ENCODE results near the gene EPHA3. TPM values are rescaled to one million over a fixed set of nuclear protein-coding genes. Genes with fewer than 3 reads are reported as not detected.
"Not testable (repeated sequence)": the region's sequence is repeated elsewhere in the genome, so short reads cannot be mapped to it uniquely, and the experiment has no call there.

The EPHA3 gene
- total RNA-seq, 3 donors from 2014 or later, result not detected

DNA sequence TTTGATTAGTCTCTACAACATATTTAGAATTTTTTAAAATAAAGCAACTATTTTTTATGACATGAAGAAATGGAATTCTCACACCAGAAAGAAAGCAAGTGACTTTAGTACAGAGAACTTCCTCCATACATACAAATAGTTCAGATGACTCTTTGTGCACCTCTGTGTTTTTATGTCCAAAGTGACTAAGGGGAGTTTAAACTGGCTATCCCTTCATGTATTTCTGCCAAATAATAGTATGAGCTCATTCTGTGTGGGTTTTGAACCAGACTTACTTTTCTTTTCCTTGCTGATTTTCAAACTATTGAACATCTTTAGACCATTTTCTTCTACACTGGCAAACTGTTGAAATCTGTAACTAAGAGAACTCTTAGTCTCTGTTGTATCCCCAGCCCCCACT is 196.3 kb downstream of the EPHA3 start:
- DNase-seq (no peak), ATAC-seq (no peak)
- Mint-ChIP-seq H3K4me1 (ENCODE audit: low read depth) (no peaks in the 10 kb centered on the region), H3K36me3 (ENCODE audit: insufficient read depth) (no peaks in the 10 kb centered on the region), H3K4me3 (no peak overlapping the region), H3K9me3 (peaks cover 13% of the 10 kb centered on the region), H3K27me3 (ENCODE audit: low read depth) (no peaks in the 10 kb centered on the region)

DNA sequence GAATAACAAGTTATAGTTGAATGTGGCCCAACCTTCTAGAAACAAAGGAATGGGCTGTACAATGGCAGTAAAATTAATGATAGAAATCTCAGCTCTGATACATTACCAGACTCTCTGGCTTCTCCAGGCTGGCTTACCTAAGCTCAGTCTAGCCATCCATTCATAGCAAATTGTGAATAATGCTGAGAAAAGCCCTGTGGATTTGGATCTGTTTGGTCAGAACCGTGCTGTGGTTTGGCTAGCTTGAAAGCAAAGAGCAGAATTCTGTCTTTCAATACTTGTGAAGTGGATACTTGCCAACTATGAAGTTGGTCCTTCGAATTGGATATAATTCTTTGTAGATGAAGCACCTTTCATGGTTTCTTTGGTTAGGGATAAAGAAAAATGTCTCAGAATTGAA is 199.1 kb downstream of the EPHA3 start:
- no peaks in the 10 kb centered on the region for H3K27me3 Mint-ChIP-seq (ENCODE audit: low read depth)
- peaks cover 15% of the 10 kb centered on the region for H3K9me3 Mint-ChIP-seq
- DNase-seq (no peak), ATAC-seq (no peak)
- H3K4me3 Mint-ChIP-seq, result no peak overlapping the region
- no peaks in the 10 kb centered on the region for H3K36me3 Mint-ChIP-seq (ENCODE audit: insufficient read depth)
- no peaks in the 10 kb centered on the region for H3K4me1 Mint-ChIP-seq (ENCODE audit: low read depth)

DNA sequence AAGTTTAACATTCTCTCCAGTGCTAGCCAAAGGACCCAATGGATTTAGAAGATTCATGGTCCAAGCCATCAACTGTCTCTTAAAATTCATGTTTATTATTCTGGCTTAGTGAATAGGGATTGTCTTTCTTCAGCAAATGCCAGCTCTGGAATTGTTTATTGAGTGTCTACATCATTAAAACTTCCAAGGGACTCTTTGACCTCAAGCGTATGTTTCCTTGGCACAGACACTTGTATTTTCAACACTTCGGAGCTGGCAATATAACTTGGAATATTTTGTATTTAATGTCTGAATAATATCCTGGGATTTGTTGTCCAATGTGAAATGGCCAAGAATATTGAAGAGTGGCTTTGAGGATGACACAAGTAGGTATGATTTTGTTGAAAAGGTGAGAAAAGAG is 204.2 kb downstream of the EPHA3 start:
- no peaks in the 10 kb centered on the region for H3K27me3 Mint-ChIP-seq (ENCODE audit: low read depth)
- H3K4me1 Mint-ChIP-seq (ENCODE audit: low read depth), result no peaks in the 10 kb centered on the region
- no peak overlapping the region for H3K4me3 Mint-ChIP-seq
- ATAC-seq (no peak), DNase-seq (no peak)
- peaks cover 7% of the 10 kb centered on the region for H3K9me3 Mint-ChIP-seq
- no peaks in the 10 kb centered on the region for H3K36me3 Mint-ChIP-seq (ENCODE audit: insufficient read depth)

DNA sequence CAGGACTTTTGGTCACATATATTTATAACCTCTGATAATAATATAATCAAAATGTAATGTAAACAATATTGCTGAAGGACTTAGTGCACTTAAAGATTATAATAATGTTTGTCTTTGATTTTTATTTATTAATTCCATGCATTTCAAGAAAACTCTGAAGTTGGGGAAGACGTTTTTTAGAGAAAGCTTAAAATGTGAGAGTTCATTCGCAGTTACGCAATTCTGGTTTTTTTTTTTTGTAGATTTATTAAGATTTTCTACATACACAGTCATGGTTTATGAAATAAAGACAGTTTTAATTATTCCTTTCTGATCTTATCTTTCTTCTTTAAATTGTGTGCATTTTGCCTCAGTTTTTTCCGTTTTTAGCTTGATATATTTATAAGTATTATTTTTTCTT is 204.7 kb downstream of the EPHA3 start:
- Mint-ChIP-seq H3K4me3 (no peak overlapping the region), H3K36me3 (ENCODE audit: insufficient read depth) (no peaks in the 10 kb centered on the region), H3K4me1 (ENCODE audit: low read depth) (no peaks in the 10 kb centered on the region), H3K27me3 (ENCODE audit: low read depth) (no peaks in the 10 kb centered on the region), H3K9me3 (peaks cover 7% of the 10 kb centered on the region)
- DNase-seq (no peak), ATAC-seq (no peak)

DNA sequence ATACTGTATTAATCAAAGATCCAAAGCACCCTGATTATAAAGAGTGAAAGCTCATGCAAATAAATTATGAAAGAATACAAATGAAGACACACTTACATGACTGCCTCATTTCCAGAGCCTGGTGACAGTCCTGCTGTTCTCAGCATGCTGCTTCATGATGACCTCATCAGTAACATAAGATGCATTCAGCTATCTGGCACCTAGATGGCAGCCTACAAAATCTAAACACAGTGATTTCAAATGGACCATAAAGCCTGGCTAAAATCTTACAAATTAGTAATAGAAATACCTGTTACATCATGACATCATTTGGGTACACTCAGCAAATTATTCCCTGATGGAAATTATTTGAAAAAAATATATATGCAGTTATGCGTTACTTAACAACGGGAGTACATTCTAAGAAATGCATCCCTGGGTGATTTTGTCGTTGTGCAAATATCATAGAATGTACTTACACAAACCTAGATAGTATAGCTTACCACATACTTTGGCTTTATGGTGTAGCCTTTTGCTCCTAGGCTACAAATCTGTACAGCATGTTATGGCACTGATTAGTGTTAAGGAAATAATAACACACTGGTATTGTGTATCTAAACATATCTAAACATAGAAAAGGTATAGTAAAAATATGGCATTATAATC is 207.2 kb downstream of the EPHA3 start:
- ATAC-seq, result no peak
- H3K4me1 Mint-ChIP-seq (ENCODE audit: low read depth), result no peaks in the 10 kb centered on the region

DNA sequence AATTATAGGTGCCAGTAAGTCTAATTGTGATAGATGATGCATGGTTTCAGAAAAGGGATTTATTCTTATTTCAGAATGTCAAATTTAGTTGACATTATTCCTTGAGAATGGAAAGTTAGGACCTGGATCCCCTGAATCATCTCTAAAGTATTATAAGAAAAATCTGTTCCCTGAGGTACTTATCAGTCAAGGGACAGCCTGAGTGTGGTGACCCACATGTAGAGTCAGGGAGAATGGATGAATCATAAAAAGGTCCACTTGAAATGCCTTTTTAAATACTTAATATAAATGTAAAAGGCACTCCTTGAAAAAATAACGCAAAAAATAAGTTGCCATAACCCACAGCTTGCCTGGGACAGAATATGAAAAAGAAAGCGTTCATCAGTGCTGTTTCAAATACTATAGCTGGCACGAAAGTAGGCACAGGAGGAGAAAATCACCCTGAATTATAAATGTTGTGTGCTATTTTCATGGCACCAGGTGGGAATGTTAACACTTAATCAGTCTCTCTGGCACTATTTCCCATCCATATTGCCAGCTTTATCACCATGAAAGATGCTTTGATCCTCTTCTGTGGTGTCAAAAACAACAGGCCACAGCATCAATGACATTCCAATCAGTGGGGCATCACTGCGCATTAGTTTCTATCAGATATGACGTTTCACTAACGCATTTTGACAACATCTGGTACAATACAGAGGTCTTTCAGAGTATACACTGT is 208.5 kb downstream of the EPHA3 start:
- no peaks in the 10 kb centered on the region for H3K27me3 Mint-ChIP-seq (ENCODE audit: low read depth)
- no peaks in the 10 kb centered on the region for H3K36me3 Mint-ChIP-seq (ENCODE audit: insufficient read depth)

More for the DNA sequence above, 207.2 kb downstream of the EPHA3 start:
- Mint-ChIP-seq H3K4me3 (no peak overlapping the region), H3K9me3 (no peaks in the 10 kb centered on the region), H3K36me3 (ENCODE audit: insufficient read depth) (no peaks in the 10 kb centered on the region), H3K27me3 (ENCODE audit: low read depth) (no peaks in the 10 kb centered on the region)
- DNase-seq, result no peak

DNA sequence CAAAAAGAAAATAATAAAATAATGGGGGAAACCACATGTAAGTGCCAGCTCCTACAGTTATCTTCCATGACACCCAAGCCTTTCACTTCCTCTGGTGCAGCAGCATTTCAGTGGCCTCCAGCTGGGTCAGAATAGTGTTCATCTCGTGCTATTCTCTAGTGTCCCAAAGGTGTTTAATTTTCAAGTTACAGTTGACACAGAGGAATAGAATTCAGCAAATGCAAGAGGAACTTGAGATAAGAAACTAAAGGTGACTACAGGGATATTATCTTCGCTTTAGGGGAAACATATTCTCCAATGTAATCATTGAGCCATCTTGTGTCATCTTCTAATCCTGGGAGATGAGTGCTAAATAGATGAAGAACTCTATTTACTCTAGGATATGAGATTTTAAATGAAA is 212.8 kb downstream of the EPHA3 start:
- H3K4me3 Mint-ChIP-seq, result no peak overlapping the region
- H3K36me3 Mint-ChIP-seq (ENCODE audit: insufficient read depth), result no peaks in the 10 kb centered on the region
- H3K27me3 Mint-ChIP-seq (ENCODE audit: low read depth), result no peaks in the 10 kb centered on the region
- H3K9me3 Mint-ChIP-seq, result peaks cover 3% of the 10 kb centered on the region
- DNase-seq, result no peak
- H3K4me1 Mint-ChIP-seq (ENCODE audit: low read depth), result no peaks in the 10 kb centered on the region
- ATAC-seq, result no peak

More for the DNA sequence above, 208.5 kb downstream of the EPHA3 start:
- Mint-ChIP-seq H3K4me1 (ENCODE audit: low read depth) (no peaks in the 10 kb centered on the region), H3K4me3 (no peak overlapping the region), H3K9me3 (no peaks in the 10 kb centered on the region)
- no peak for ATAC-seq
- DNase-seq, result no peak

DNA sequence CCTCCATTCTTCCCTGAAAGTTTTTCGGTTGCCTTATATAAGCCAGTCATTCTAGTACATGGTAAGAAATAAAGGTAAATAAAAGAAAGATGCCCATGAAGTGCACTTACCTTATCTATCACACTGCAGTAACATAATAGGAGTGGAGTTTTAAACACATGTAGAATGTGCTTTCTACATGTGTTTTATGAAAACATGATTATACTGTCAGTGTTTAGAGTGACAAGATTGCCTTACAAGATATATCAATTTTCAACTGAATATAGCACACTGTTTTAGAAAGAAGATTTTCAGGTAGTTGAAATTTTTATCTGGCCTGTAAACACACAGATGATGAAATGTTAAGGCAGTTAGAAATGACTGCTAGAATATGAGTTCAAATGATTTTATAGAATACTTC is 219.6 kb downstream of the EPHA3 start:
- peaks cover 6% of the 10 kb centered on the region for H3K9me3 Mint-ChIP-seq
- DNase-seq (no peak), ATAC-seq (no peak)
- H3K4me3 Mint-ChIP-seq, result no peak overlapping the region
- H3K27me3 Mint-ChIP-seq (ENCODE audit: low read depth), result no peaks in the 10 kb centered on the region
- no peaks in the 10 kb centered on the region for H3K4me1 Mint-ChIP-seq (ENCODE audit: low read depth)
- H3K36me3 Mint-ChIP-seq (ENCODE audit: insufficient read depth), result no peaks in the 10 kb centered on the region

DNA sequence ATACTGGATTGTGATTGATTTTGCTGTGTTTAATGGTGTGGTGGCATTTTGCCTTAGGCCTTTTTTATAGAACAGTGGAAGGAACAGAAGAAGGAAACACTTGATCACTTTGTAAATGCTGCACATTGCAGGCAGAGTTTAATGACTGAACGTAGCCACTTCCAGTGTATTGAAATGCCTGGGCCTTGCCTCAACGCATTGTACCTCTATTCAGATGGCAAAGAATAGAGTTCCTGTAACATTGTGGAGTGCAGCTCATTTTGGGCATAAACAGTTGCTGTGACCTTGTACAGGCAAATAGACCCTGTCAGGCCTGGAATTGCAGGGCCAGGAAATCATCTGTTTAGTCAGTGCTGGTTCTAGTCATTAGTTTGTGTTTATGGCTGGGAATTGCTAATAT is 225.0 kb downstream of the EPHA3 start:
- DNase-seq, result no peak
- no peaks in the 10 kb centered on the region for H3K36me3 Mint-ChIP-seq (ENCODE audit: insufficient read depth)
- H3K27me3 Mint-ChIP-seq (ENCODE audit: low read depth), result no peaks in the 10 kb centered on the region
- H3K9me3 Mint-ChIP-seq, result peaks cover 3% of the 10 kb centered on the region
- no peak for ATAC-seq
- no peak overlapping the region for H3K4me3 Mint-ChIP-seq
- H3K4me1 Mint-ChIP-seq (ENCODE audit: low read depth), result no peaks in the 10 kb centered on the region

DNA sequence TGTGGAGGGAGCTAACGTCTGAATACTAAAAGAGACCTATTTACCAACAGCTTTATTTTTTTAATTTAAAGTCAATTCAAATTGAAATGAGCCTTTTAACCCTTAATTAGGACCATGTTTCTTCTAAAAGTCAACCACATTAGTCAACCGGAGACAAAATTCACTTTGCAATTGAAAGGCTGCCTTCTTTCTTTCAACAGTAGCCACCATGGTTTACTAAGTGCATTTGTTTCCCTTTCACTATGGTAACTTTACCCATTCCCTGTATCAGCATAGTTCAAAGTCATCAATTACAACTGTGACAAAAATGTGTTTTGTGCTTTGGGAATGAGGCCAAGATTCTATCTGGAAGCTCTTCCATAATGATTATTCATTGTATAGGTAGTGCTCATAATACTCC is 225.4 kb downstream of the EPHA3 start:
- H3K36me3 Mint-ChIP-seq (ENCODE audit: insufficient read depth), result no peaks in the 10 kb centered on the region
- DNase-seq, result no peak

DNA sequence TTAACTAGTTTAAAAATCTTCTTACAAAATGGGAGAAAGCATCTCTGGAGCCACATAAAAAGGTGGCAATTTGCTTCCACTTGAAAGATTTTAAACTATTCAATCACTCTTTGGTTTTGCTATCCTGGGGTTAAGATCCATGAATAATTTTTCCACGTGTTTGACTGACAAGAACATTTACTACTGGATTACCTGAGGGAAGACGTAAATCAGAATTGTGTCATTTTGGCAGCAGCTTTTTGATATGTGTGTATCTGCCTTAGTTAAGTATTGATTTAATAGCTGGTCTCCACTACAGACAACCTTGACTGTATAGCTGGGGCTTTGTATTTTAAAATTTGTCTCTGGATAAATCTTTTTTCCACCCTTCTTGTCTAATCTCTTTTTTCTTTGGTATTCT is 228.3 kb downstream of the EPHA3 start:
- Mint-ChIP-seq H3K36me3 (ENCODE audit: insufficient read depth) (no peaks in the 10 kb centered on the region), H3K4me1 (ENCODE audit: low read depth) (no peaks in the 10 kb centered on the region), H3K9me3 (peaks cover 2% of the 10 kb centered on the region), H3K27me3 (ENCODE audit: low read depth) (no peaks in the 10 kb centered on the region), H3K4me3 (no peak overlapping the region)
- no peak for ATAC-seq
- DNase-seq, result no peak

More for the DNA sequence above, 225.4 kb downstream of the EPHA3 start:
- no peak overlapping the region for H3K4me3 Mint-ChIP-seq
- no peaks in the 10 kb centered on the region for H3K27me3 Mint-ChIP-seq (ENCODE audit: low read depth)
- no peaks in the 10 kb centered on the region for H3K4me1 Mint-ChIP-seq (ENCODE audit: low read depth)
- H3K9me3 Mint-ChIP-seq, result peaks cover 3% of the 10 kb centered on the region
- no peak for ATAC-seq

DNA sequence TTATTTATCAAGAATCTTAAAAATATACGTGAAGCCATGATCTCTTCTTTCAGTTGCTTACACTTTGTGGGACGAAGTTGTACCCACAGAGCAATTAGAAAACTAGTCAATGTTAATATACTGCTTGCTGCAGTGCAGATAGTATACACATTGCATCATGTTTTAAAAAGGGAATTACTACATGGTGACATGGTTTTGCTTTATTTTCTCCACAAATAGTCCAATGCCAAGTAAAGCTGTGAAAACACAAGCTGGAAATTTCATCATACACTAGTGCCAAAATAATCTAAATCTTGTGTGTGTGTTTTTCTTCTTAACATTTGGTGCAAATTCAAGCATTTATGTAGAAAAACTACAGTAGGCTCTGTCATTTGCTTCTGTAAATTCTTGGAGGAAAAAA is 233.0 kb downstream of the EPHA3 start:
- Mint-ChIP-seq H3K4me1 (ENCODE audit: low read depth) (no peaks in the 10 kb centered on the region), H3K36me3 (ENCODE audit: insufficient read depth) (no peaks in the 10 kb centered on the region), H3K9me3 (no peaks in the 10 kb centered on the region), H3K4me3 (no peak overlapping the region), H3K27me3 (ENCODE audit: low read depth) (no peaks in the 10 kb centered on the region)
- no peak for ATAC-seq
- no peak for DNase-seq

DNA sequence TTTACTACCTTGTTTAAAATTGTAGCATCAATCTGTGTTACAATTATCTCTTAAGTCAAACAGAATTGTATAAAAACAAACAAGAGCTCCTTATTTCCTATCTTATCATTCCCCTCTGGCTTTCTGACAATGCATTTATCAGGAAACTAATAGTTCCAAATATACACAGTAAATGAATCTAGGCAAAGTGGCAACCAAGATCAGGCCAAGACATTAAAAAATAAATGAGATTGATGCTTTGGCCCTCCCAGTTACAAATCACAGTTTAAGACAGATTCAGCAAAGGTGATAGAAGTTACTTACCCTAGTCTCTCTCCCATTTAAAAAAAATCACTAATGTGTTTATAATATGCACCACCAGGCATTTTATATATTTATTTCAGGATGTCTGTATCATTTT is 236.7 kb downstream of the EPHA3 start:
- Mint-ChIP-seq H3K27me3 (ENCODE audit: low read depth) (no peaks in the 10 kb centered on the region), H3K9me3 (no peaks in the 10 kb centered on the region)
- ATAC-seq, result no peak

DNA sequence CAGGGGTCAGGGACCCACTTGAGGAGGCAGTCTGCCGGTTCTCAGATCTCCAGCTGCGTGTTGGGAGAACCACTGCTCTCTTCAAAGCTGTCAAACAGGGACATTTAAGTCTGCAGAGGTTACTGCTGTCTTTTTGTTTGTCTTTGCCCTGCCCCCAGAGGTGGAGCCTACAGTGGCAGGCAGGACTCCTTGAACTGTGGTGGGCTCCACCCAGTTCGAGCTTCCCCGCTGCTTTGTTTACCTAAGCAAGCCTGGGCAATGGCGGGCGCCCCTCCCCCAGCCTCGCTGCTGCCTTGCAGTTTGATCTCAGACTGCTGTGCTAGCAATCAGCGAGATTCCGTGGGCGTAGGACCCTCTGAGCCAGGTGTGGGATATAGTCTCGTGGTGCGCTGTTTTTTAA is 243.5 kb downstream of the EPHA3 start:
- not testable (repeated sequence) for H3K4me3 Mint-ChIP-seq; H3K4me1 Mint-ChIP-seq (ENCODE audit: low read depth); H3K36me3 Mint-ChIP-seq (ENCODE audit: insufficient read depth); H3K27me3 Mint-ChIP-seq (ENCODE audit: low read depth); ATAC-seq; DNase-seq; H3K9me3 Mint-ChIP-seq

More for the DNA sequence above, 236.7 kb downstream of the EPHA3 start:
- DNase-seq, result no peak
- no peaks in the 10 kb centered on the region for H3K36me3 Mint-ChIP-seq (ENCODE audit: insufficient read depth)
- no peaks in the 10 kb centered on the region for H3K4me1 Mint-ChIP-seq (ENCODE audit: low read depth)
- H3K4me3 Mint-ChIP-seq, result no peak overlapping the region

DNA sequence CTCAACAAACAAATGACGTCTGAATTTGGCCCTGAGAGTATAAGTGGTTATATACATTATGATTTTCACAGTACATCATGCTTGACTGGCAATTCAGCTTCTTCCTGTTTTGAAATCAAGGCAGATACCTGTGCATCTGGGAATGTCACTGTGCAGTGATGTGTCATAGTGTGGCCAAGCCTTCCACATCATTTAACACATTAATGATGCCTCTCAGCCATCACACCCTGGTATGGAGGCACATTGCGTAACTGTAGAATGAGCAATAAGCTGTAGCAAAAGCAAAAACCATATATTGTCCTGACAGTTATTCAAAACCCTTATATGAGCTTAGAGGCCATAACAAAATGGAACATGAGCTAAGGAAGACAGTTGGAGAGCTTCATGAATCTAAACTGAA is 246.0 kb downstream of the EPHA3 start:
- H3K4me1 Mint-ChIP-seq (ENCODE audit: low read depth), result no peaks in the 10 kb centered on the region
- no peak for DNase-seq
- no peaks in the 10 kb centered on the region for H3K9me3 Mint-ChIP-seq
- ATAC-seq, result no peak
- H3K36me3 Mint-ChIP-seq (ENCODE audit: insufficient read depth), result no peaks in the 10 kb centered on the region
- no peak overlapping the region for H3K4me3 Mint-ChIP-seq
- no peaks in the 10 kb centered on the region for H3K27me3 Mint-ChIP-seq (ENCODE audit: low read depth)
